RWPE2 (cell line): ENCODE data around the gene ZBTB49.
A peak's percentile ranks its signal among the peaks of the same experiment; 100 is the strongest.

Experiments
- ATAC-seq: fragments of 200-7000 bp; cut with Tn5 transposase; 3 replicates; pipeline ENCODE4 v1.9.1; 2021; ENCODE audit warnings: low read depth
- DNase-seq: peaks from one replicate; pipeline ENCODE4 v3.0.0-alpha.2; 2020; ENCODE audit warnings: low spot score
- H3K27ac ChIP-seq: fragments of 450-650 bp; 2 replicates; pipeline ENCODE4 v1.5.1; 2017; ENCODE audit warnings: mild to moderate bottlenecking; ENCODE audit not compliant: poor library complexity, severe bottlenecking
- H3K27me3 ChIP-seq: fragments of 250-450 bp; sonication (Bioruptor Pico); 2 replicates; pipeline ENCODE4 v1.5.1; 2021; ENCODE audit warnings: mild to moderate bottlenecking, moderate library complexity; ENCODE audit not compliant: insufficient read depth, poor library complexity, severe bottlenecking
- H3K36me3 ChIP-seq: fragments of 250-450 bp; sonication (Bioruptor Pico); 2 replicates; pipeline ENCODE4 v1.5.1; 2020; ENCODE audit warnings: low read depth, mild to moderate bottlenecking, moderate library complexity
- H3K4me1 ChIP-seq: fragments of 250-450 bp; sonication (Bioruptor Pico); 2 replicates; pipeline ENCODE4 v1.5.1; 2021; ENCODE audit warnings: mild to moderate bottlenecking, moderate library complexity; ENCODE audit not compliant: insufficient read depth, poor library complexity, severe bottlenecking
- H3K4me3 ChIP-seq: fragments of 250-450 bp; sonication (Bioruptor Pico); 2 replicates; pipeline ENCODE4 v1.5.1; 2021; ENCODE audit warnings: mild to moderate bottlenecking, moderate library complexity; ENCODE audit not compliant: severe bottlenecking
- H3K9me3 ChIP-seq: fragments of 250-450 bp; sonication (Bioruptor Pico); 2 replicates; pipeline ENCODE4 v1.5.1; 2021; ENCODE audit warnings: mild to moderate bottlenecking, moderate library complexity; ENCODE audit not compliant: severe bottlenecking
- CTCF ChIP-seq: fragments of 450-650 bp; IDR thresholded peaks from one replicate; pipeline ENCODE4 v1.5.1; 2017; ENCODE audit warnings: mild to moderate bottlenecking, moderate library complexity; ENCODE audit not compliant: poor library complexity, severe bottlenecking

Gene ZBTB49

GRCh38 chr4:4350909-4351308, 60.9 kb downstream of the ZBTB49 start:
- no peak for DNase-seq
- H3K27me3 ChIP-seq = no peaks in the 10 kb centered on the region
- no peak for ATAC-seq
- H3K27ac ChIP-seq = no peak overlapping the region
- no peak for TF ChIP-seq CTCF
- no peak overlapping the region for H3K4me3 ChIP-seq
- no peaks in the 10 kb centered on the region for H3K9me3 ChIP-seq
- H3K4me1 ChIP-seq = no peaks in the 10 kb centered on the region
- H3K36me3 ChIP-seq = no peaks in the 10 kb centered on the region

- no peak overlapping the region for H3K27ac ChIP-seq
- no peaks in the 10 kb centered on the region for H3K9me3 ChIP-seq
- no peaks in the 10 kb centered on the region for H3K36me3 ChIP-seq
- ATAC-seq (no peak), DNase-seq (no peak)
- no peak overlapping the region for H3K4me3 ChIP-seq
- H3K4me1 ChIP-seq = no peaks in the 10 kb centered on the region
- TF ChIP-seq CTCF = no peak
- peaks cover 9% of the 10 kb centered on the region for H3K27me3 ChIP-seq
Observed at GRCh38 chr4:4355302-4355701, 65.3 kb downstream of the ZBTB49 start.

GRCh38 chr4:4356106-4357041, 66.3 kb downstream of the ZBTB49 start:
- Histone ChIP-seq H3K9me3 (no peaks in the 10 kb centered on the region), H3K27me3 (peaks cover 9% of the 10 kb centered on the region), H3K4me3 (no peak overlapping the region), H3K27ac (no peak overlapping the region), H3K36me3 (no peaks in the 10 kb centered on the region), H3K4me1 (no peaks in the 10 kb centered on the region)
- TF ChIP-seq CTCF = no peak
- DNase-seq = no peak
- no peak for ATAC-seq

- DNase-seq (no peak), ATAC-seq (no peak)
- peak; percentile 6 for TF ChIP-seq CTCF
- H3K4me3 ChIP-seq = no peak overlapping the region
- H3K27me3 ChIP-seq = peaks cover 9% of the 10 kb centered on the region
- H3K36me3 ChIP-seq = no peaks in the 10 kb centered on the region
- no peaks in the 10 kb centered on the region for H3K9me3 ChIP-seq
- no peaks in the 10 kb centered on the region for H3K4me1 ChIP-seq
- no peak overlapping the region for H3K27ac ChIP-seq
Observed at GRCh38 chr4:4358093-4358854, 68.2 kb downstream of the ZBTB49 start.
